CD4-positive, alpha-beta T cell treated with Interferon alpha-2 for 1 hour (primary cell): Measurements from ENCODE around the gene SPOCK2.
A peak's percentile ranks its signal among the peaks of the same experiment; 100 is the strongest.
"Not testable (repeated sequence)": the region's sequence is repeated elsewhere in the genome, so short reads cannot be mapped to it uniquely, and the experiment has no call there.

ENCODE experiments used
- DNase-seq, 2 donors: peaks; one replicate each; pipeline ENCODE4 v3.0.0-alpha.2; 2020 to 2022

Gene SPOCK2

GRCh38 chr10:72050873-72051272, 37.5 kb downstream of the SPOCK2 start:
- DNase-seq, result no peak

DNA sequence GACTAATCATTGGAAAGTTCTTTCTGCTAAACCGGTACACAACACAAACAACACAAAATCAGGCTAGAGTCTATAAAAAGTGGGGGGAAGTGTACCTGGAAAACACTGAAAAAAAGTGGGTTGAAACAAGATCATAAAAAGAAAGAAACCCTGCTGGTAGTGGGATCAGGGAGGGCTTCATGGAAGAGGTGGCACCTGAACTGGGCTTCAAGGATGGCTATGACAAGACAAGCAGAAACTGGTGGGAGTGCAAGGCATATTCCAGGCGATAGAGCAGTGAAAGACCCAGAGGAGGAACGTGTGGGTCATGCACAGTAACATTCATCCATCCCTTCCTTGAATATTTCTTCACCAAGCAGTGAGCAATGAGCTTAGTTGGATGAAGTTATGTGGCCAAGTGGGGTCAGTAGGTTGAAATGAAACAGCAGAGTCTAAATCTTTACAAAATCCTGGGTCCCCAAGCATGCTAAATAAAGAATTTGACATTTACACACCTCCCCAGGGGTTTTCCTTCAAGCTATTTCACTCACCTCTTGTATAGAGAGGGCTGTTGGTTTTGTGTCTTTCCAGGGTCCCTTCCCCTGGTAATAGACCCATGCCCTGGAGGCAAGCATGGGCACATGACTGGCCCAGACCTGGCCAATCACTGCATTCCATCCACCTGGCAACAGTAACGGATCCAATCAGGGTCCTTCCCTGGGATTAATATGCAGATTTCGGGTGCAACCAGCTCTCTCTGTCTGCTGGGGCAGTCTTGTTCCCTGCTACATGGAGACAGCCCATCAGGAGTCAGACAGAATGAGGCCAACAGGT, 38.2 kb downstream of the SPOCK2 start:
- no peak for DNase-seq

GRCh38 chr10:72049472-72049871, 38.9 kb downstream of the SPOCK2 start:
- no peak for DNase-seq

DNA sequence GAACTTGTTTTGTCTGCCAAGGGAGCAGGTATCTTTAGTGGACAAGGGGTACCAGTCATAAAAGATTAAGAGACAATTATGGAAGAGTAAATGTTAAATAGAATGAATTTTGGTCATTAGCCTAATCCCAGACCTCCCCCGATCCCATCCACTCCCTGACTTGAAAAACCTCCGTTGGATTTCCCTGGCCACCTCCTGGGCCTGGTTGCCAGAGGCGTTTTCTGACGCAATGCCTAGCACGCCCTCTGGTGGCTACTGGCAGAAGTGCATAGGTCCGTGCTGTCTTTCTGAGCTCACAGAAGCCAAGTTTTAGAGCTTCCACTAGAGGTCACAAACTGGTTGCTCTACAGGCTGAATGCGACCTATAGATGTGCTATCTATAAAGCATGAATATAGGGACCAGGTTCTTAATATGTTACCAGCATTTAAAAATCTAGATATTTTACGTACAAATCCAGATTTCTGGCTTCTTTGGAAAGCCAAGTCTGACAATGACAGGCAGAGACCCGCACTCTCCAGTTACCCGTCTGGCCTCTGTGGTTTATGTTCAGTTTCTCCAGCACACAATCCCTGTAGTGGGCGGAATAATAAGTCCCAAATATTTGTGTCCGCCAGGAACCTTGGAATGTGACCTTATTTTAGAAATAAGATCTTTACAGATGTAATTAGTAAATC, 39.8 kb downstream of the SPOCK2 start:
- DNase-seq, result peak; percentile 87 to 90

DNA sequence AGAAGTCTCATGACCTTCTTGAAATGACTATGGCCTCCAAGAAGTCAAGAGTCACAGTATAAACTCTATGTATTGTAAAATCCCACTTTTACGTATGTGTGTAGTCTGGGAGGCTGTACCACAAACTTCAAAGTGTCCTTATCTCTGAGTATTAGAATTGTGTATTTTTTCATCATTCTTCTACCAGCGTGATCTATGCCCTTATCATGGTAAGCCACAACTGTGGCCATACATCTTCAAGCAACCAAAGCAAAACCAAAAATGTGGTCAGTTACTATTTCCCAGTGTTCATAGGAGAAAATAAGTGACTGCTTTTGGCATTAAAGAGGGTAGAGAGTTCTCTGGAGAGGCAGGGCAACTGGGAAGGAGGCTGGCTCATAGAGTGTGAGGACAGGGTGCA, 42.8 kb downstream of the SPOCK2 start:
- DNase-seq, result no peak

- DNase-seq, result no peak
Observed at GRCh38 chr10:72044417-72045041, 43.8 kb downstream of the SPOCK2 start.

DNA sequence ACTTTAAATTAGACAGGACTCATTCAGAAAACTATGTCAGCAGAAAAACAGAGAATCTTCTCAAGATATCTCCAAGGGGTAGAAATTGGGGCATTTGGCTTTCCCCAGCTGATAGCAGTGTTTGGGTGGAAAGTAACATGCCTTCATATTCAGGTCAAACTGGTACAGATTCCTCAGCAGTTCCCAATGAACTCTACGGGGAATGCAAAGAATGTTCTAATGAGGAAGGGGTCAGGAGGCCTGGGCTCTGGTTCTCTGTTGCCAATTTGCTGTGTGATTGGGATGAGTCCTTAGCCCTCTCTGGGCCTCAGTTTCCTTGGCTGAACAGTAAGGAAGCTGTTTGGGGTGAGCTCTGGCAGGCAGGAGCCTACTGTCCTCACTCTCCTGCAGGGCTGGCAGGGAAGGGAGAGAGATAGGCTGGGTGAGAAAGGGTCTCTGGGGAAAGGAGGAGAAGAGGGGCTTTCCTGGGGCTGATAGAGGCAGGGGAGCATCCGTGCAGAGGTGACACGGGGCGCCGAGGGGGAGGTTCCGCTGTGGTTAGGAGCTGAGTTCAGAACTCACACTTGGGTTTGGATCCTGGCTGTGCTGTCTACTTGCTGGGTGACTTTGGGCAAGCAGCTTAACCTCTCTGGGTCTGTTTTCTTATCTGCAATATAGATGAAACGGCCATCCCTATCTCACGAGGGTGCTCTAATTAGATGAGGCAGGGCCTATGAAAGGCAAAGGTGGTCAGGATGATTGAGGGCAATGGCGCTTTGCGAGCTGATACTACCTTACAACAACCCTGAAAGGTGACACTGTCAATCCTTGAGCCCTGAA, 45.1 kb downstream of the SPOCK2 start:
- no peak for DNase-seq

DNA sequence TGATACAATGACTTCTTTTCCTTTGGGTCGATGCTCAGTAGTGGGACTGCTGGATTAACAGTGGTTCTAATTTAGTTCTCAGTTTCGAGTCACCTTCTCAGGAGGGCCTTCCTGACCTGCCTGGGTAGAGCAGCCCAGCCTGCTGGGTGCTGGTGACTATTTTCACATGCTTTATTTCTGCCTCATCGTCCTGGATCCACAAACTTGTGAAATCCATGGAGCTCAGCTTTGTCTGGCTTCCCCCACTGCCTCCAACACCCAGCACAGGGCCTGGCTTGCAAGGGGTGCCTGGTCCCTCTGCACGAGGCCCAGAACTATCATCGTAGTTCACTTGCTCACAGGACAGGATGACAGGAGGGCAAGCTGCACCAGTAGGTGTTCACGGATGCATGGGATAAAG, 46.9 kb downstream of the SPOCK2 start:
- DNase-seq, result no peak

- no peak for DNase-seq
Observed at GRCh38 chr10:72039377-72039776, 49.0 kb downstream of the SPOCK2 start.

DNA sequence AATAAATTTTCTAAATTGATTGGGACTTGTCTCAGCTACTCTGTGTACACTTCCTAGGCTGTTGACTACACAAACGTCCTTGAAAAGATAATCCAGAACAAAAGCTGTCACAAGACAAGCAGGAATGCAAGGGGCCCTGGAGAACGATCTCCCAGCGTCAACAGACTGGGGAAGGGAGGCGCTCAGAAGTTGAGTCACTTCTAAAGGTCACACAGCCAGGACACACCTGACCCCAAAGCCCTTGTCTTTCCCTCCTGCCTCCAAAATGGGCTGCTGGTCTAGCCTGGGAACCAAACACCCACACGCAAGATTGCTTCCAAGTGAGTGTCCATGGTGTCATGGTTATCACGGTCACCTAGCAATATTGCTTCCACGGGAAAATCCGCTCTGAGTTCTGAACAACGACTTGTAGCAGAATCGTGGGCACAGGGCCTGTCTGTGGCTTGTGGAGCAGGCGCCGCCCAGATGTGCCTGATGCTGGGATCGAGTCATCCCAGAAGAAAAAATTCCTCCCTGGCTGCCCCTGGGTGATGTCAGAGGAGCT, 49.8 kb downstream of the SPOCK2 start:
- no peak for DNase-seq

DNA sequence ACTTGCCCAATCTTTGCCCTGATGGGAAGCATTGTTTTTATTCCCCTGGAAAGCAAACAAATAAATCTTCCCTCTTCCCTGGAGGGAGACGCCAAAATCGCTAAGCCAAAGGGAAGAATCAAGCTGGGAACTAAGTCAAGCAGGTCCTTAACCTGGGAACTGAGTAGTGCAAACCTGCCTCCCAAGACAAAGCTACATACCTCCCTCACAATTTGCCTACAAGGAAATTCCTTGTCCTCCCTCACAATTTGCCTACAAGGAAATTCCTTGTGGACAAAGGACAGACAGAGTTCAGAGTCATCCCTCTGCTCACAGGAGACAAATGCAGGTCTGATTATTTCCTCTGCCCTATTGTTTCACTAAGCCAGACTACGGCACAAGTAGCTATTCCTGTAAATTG, 50.5 kb downstream of the SPOCK2 start:
- DNase-seq, result no peak

GRCh38 chr10:72037266-72037665, 51.1 kb downstream of the SPOCK2 start:
- DNase-seq, result no peak

- no peak for DNase-seq
Observed at GRCh38 chr10:72035252-72035887, 53.0 kb downstream of the SPOCK2 start.

- no peak for DNase-seq
Observed at GRCh38 chr10:72034761-72035160, 53.6 kb downstream of the SPOCK2 start.

DNA sequence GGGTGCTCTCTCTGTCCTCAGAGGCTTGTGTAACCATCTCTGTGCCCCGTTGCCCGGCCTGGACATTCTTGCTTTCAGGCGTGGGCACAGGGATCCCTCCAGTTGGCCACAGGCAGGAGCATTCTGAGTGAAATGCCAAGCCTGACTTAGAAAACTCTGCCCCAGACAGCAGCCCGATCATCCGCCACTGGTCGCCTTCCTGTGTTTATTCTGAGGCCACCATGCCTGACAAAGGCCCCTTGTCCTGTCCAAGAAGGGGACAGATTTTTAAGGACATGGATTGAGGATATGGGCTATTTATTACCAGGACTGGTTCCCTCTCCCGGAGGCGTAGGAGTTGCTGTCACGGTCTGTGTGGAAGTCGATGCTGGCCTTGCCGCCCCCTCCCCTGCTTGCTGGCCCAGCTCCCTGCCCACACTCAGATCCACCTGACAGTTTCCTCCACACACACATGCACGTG, 54.3 kb downstream of the SPOCK2 start:
- DNase-seq, result no peak

DNA sequence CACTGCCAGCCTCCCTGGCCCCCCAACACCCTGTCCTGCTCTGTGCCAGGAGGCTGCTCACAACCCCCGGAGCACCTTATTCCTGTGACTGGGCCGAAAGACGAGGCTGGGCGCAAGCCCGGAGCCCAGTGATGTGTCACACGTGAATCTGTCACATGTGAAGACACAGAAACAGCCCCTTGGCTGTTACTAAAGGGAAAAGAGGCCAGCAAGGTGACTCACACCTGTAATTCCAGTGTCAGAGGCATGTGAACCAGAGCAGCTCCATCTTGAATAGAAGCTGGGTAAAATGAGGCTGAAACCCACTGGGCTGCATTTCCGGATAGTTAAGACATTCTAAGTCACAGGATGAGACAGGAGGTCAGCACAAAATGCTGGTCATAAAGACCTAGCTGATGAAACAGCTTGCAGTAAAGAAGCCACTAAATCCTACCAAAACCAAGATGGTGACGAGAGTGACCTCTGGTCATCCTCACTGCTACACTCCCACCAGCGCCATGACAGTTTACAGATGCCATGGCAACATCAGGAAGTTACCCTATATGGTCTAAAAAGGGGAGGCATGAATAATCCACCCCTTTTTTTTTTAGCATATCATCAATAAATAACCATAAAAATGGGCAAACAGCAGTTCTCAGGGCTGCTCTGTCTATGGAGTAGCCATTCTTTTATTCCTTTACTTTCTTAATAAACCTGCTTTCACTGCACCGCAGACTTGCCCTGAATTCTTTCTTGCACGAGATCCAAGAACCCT, 55.8 kb downstream of the SPOCK2 start:
- not testable (repeated sequence) for DNase-seq

GRCh38 chr10:72031706-72032105, 56.6 kb downstream of the SPOCK2 start:
- DNase-seq, result no peak

GRCh38 chr10:72030762-72031543, 57.4 kb downstream of the SPOCK2 start:
- DNase-seq, result no peak

DNA sequence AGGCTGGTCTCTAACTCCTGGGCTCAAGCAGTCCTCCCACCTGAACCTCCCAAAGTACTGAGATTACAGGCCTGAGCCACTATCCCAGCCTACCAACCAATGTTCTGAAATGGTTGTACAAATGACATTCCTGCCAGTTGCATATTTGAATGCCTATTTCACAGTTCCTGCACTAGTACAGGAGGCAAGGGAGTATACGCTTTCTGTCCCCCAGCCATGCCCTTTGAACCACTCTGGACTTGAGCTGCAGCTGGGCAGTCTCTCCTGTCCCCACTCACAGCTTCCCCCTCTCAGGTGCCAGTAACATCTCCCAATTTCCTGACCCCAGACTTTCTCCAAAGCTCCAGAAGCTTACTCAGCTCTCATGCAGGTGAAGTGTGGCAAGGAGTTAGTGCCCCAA, 58.9 kb downstream of the SPOCK2 start:
- DNase-seq, result no peak

DNA sequence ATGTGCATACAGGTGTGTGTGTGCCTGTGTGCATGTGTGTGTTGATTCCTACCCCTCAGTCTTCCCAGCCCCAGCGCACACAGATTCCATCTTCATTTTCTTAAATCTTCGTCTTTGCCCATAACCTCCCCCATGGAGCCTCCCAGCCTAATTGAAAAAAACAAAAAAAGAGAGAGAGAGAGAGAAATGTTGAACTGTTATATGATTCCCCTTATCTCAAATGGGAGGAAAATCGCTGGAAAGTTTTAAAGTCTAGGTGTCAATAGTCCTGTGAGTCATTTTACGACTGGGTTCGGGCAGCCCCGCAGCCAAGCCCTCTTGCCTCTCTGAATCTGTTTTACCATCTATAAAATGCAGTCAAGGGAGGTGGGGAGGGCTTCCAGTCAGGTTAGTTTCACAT, 60.9 kb downstream of the SPOCK2 start:
- DNase-seq, result no peak
